GM12865 (cell line): ENCODE results near the gene ZNF768.

Experiments
- DNase-seq: peaks from one replicate; pipeline ENCODE4 v3.0.0; 2010; ENCODE audit warnings: low read depth
- H3K4me3 ChIP-seq: 2 replicates; pipeline ENCODE4 v1.5.1; 2011; ENCODE audit warnings: mild to moderate bottlenecking, low read depth, low read length, control low read depth
- TF ChIP-seq, protein P1 (sequence below): IDR thresholded peaks from 2 replicates; pipeline ENCODE4 v1.5.1; 2011; ENCODE audit warnings: low read length, control low read depth, low read depth, inconsistent platforms; ENCODE audit not compliant: insufficient read depth; ENCODE audit errors: missing control alignments

The ZNF768 gene

DNA sequence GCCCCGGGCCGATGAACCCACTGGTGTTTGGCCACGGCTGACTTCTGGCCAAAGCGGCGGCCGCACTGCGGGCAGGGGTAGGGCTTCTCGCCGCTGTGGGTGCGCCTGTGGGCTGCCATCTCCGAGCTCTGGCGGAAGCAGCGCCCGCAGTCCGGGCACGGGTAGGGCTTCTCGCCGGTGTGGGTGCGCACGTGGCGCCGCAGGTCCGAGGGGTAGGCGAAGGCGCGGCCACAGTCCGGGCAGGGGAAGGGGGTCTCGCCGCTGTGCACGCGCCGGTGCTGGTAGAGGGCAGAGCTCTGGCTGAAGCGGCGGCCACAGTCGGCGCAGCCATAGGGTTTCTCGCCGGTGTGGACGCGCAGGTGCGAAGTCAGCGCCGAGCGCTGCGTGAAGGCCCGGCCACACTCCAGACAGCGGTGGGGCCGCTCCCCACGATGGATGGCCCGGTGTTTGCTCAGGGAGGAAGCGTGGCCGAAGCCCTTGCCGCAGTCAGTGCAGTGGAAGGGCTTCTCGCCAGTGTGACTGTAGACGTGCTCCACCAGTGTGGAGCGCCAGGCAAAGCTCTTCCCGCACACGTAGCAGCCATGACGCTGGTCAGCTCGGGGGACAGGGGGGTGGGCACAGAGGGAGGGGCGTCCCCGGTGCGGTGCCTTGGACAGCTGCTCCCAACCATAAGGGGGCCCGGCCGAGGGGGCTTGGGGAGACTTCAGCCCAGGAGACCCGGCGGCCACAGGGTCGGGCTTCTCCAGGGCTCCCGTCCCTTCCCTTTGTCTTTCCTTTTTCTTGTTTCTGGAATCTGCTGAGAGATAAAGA is 29.2 kb upstream of the ZNF768 start:
- DNase-seq = no peak
- TF ChIP-seq, protein P1, sequence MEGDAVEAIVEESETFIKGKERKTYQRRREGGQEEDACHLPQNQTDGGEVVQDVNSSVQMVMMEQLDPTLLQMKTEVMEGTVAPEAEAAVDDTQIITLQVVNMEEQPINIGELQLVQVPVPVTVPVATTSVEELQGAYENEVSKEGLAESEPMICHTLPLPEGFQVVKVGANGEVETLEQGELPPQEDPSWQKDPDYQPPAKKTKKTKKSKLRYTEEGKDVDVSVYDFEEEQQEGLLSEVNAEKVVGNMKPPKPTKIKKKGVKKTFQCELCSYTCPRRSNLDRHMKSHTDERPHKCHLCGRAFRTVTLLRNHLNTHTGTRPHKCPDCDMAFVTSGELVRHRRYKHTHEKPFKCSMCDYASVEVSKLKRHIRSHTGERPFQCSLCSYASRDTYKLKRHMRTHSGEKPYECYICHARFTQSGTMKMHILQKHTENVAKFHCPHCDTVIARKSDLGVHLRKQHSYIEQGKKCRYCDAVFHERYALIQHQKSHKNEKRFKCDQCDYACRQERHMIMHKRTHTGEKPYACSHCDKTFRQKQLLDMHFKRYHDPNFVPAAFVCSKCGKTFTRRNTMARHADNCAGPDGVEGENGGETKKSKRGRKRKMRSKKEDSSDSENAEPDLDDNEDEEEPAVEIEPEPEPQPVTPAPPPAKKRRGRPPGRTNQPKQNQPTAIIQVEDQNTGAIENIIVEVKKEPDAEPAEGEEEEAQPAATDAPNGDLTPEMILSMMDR = no peak
- no peak overlapping the region for H3K4me3 ChIP-seq

DNA sequence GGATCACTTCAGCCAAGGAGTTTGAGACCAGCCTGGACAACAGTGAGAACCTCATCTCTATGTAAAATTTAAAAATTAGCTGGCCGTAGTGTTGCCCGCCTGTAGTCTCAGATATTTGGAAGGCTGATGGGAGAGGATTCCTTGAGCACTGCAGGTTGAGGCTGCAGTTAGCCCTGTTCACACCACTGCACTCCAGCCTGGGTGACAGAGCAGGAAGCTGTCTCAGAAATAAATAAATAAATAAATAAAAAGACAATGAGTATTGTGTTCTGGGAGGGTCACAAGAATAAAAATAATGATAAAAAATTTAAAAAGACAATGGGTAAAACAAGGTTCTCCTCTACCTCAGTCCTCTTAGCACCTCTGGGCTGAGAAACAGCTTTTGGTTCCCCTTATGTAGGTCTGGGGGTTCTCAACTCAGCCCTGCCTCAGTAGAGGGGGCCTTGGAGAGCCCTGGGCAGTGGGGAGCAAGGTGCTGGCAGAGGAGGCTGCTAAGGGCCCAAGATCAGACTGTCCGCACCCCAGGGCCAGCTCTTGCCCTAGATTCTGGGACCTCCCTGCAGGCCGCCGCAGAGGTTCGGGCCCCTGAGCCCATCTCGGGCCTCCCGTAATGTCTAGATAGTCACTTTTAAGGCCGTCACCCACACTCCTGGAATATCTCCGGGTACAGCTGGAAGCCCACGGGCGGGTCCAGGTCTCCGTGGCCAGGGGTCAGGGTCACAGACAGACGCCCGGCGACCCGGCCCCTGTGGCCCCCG is 28.4 kb upstream of the ZNF768 start:
- DNase-seq = no peak
- H3K4me3 ChIP-seq = no peak overlapping the region
- TF ChIP-seq, protein P1 = no peak

DNA sequence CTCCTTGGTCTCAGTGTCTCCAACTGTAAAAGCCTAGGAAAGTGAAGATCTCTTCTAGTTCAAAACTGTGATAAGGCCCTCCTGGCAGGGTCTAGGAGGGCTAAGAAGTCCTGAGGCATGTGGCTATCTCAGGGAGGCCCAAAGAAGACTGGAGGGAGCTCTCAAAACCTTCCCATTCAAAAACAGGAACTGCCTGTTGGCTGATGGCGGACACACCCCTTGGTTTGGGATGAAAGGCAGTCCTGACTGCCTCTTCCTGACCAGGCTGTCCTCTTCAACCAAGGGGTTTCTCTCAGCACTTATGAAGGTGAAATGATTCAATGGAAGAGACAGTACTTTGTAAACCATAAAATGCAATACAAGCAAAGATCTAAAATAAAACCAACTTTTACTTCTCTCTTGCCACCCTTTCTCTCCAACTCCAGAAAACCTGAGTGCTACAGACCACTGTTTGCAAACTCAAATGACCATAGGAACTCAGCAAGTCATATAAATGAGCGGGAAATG is 27.1 kb upstream of the ZNF768 start:
- TF ChIP-seq, protein P1 = no peak
- DNase-seq = no peak
- no peak overlapping the region for H3K4me3 ChIP-seq

DNA sequence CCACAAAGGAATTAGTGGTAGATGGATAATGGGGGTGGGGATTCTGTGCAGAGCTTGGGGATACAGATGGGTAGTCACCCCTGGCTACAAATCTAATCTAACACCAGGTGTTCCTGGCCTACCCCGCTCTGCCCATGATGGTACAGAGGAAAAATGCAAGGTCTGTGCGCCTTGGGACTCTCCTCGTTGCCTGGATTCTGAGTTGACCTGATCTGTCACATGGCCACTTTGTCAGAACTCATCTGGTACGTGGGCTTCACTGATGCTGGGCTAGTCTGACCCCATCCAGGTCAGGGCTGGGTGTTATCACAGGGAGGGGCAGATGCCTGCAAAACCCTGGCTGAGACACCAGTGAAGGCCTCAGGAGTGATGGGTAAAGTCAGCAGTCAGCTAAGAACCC is 26.6 kb upstream of the ZNF768 start:
- H3K4me3 ChIP-seq = no peak overlapping the region
- TF ChIP-seq, protein P1 = no peak
- no peak for DNase-seq

DNA sequence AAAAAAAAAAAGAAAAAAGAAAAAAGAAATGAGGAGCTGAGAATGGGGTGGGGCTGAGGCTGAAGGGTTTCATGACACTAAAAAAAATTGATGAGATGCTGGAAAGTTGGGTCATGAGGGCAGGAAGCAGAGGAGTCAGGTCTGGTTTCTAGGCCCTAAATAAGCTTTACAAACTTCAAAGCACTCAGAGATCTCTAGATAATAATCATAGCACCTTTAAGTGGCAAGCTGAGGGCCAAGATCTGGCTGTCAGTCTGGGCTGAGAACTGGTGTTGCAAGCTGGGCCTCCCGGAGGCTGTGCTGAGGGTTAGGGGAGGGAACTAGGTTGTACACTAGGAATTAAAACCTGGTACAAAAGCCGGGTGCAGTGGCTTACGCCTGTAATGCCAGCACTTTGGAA is 25.4 kb upstream of the ZNF768 start:
- TF ChIP-seq, protein P1 = no peak
- DNase-seq = no peak
- no peak overlapping the region for H3K4me3 ChIP-seq

DNA sequence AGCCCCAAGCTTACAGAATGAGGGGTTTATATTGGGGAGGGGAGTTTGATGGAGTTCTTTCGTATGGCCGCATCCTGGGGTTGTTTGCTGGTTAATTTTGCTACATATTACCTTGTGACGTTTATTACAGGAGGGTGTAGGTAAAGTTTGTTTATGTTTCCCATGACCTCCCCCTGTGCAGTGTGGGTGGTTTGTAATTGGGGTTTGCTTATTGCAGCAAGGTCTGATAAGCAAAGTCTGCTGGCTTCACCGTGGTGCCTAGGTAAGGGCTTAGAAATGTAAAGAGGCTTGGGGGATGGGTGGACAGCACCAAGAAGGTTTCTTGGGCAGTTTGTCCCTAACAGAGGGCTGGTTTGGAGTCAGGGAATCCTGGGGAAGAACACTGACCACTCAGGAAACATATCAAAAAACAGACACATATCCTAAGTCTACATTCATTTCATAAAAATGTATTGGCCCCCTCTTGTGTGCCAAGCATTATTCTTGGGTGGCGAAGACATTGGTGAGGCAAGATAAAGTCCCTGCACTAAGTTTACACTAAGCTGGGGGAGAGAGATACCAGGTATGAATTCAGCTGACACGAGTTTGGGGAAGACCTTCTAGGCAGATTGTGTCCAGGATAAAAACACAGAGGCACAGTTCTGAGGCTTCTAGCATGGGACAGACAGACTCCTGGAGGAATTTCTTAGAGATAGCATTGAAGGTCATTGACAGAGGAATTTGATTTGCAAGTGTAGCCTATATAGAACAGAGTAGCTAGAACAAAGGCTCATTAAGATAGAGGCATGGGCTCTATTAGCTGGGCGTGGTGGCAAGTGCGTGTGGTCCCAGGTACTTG is 22.3 kb upstream of the ZNF768 start:
- TF ChIP-seq, protein P1 = no peak
- no peak for DNase-seq
- no peak overlapping the region for H3K4me3 ChIP-seq
